Measurements from ENCODE around the gene SPG11.

DNA sequence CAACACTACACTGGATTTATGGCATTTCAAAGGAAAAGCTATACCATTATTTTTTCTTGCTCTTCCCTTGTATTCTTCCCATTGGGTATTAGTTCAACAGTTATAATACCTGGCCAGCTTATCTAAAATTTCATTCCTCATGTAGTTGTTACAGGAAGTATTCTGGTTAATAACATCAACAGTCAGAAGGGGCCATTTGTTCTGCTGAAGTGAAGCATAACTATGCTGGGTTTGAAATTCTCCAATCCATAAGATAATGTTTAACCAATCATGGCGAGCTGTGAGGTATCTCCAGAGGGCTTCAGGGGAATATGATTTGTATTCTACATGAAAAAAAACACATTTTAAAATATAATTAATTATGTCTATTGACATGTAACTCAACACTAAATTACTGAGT, 43.4 kb downstream of the SPG11 start:
- TF ChIP-seq, protein P1, sequence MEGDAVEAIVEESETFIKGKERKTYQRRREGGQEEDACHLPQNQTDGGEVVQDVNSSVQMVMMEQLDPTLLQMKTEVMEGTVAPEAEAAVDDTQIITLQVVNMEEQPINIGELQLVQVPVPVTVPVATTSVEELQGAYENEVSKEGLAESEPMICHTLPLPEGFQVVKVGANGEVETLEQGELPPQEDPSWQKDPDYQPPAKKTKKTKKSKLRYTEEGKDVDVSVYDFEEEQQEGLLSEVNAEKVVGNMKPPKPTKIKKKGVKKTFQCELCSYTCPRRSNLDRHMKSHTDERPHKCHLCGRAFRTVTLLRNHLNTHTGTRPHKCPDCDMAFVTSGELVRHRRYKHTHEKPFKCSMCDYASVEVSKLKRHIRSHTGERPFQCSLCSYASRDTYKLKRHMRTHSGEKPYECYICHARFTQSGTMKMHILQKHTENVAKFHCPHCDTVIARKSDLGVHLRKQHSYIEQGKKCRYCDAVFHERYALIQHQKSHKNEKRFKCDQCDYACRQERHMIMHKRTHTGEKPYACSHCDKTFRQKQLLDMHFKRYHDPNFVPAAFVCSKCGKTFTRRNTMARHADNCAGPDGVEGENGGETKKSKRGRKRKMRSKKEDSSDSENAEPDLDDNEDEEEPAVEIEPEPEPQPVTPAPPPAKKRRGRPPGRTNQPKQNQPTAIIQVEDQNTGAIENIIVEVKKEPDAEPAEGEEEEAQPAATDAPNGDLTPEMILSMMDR (IDR thresholded peaks at IDR 0.05) = no peak
- TF ChIP-seq SIN3A (IDR thresholded peaks at IDR 0.05; ENCODE audit: borderline replicate concordance, insufficient read depth, low read depth, low read length) (no peak), POLR2AphosphoS5 (IDR thresholded peaks at IDR 0.05; ENCODE audit: low read depth, low read length) (no peak), TCF7L2 (IDR thresholded peaks at IDR 0.05; ENCODE audit: low read depth, low read length) (no peak)
- TF ChIP-seq, protein P2, sequence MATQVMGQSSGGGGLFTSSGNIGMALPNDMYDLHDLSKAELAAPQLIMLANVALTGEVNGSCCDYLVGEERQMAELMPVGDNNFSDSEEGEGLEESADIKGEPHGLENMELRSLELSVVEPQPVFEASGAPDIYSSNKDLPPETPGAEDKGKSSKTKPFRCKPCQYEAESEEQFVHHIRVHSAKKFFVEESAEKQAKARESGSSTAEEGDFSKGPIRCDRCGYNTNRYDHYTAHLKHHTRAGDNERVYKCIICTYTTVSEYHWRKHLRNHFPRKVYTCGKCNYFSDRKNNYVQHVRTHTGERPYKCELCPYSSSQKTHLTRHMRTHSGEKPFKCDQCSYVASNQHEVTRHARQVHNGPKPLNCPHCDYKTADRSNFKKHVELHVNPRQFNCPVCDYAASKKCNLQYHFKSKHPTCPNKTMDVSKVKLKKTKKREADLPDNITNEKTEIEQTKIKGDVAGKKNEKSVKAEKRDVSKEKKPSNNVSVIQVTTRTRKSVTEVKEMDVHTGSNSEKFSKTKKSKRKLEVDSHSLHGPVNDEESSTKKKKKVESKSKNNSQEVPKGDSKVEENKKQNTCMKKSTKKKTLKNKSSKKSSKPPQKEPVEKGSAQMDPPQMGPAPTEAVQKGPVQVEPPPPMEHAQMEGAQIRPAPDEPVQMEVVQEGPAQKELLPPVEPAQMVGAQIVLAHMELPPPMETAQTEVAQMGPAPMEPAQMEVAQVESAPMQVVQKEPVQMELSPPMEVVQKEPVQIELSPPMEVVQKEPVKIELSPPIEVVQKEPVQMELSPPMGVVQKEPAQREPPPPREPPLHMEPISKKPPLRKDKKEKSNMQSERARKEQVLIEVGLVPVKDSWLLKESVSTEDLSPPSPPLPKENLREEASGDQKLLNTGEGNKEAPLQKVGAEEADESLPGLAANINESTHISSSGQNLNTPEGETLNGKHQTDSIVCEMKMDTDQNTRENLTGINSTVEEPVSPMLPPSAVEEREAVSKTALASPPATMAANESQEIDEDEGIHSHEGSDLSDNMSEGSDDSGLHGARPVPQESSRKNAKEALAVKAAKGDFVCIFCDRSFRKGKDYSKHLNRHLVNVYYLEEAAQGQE (IDR thresholded peaks at IDR 0.05; ENCODE audit: insufficient read depth in 1 of 2, low read depth in 2 of 2, low read length in 1 of 2) = no peak

Measured in Panc1 (cell line).